DND-41 (cell line): Measurements from ENCODE around the gene GABBR2.

ENCODE experiments used
- CTCF ChIP-seq: IDR thresholded peaks from 2 replicates; pipeline ENCODE4 v1.5.1; 2012; ENCODE audit warnings: borderline replicate concordance, low read length, moderate library complexity, mild to moderate bottlenecking; ENCODE audit not compliant: poor library complexity, severe bottlenecking; ENCODE audit errors: extremely low read depth
- EZH2 ChIP-seq: IDR thresholded peaks from 3 replicates; pipeline ENCODE4 v1.6.1; 2012; ENCODE audit warnings: borderline replicate concordance, low read depth, mild to moderate bottlenecking, moderate library complexity, low read length, inconsistent platforms; ENCODE audit not compliant: severe bottlenecking

- TF ChIP-seq CTCF (no peak), EZH2 (no peak)
Observed at GRCh38 chr9:98272083-98272482, 436.7 kb downstream of the GABBR2 start.
